SK-N-SH treated with all-trans-retinoic acid at 6 μM for 48 hours (cell line): ENCODE measurements around the gene APOL2.

ENCODE experiments used
- ATAC-seq: fragments of 200-7000 bp; cut with Tn5 transposase; 3 replicates; pipeline ENCODE4 v1.9.1; 2020; ENCODE audit warnings: mild to moderate bottlenecking, moderate library complexity
- ARNTL ChIP-seq: fragments of 450-650 bp; formaldehyde crosslinking; IDR thresholded peaks from 2 replicates; pipeline ENCODE4 v1.5.0; 2020; ENCODE audit warnings: low read depth, mild to moderate bottlenecking, moderate library complexity, borderline replicate concordance
- CSDC2 ChIP-seq: fragments of 250-450 bp; sonication (Bioruptor Pico); IDR thresholded peaks from 2 replicates; pipeline ENCODE4 v1.5.0; 2020; ENCODE audit warnings: mild to moderate bottlenecking, moderate library complexity
- ESRRG ChIP-seq: fragments of 250-450 bp; sonication (Bioruptor Pico); IDR thresholded peaks from 2 replicates; pipeline ENCODE4 v1.6.1; 2021; ENCODE audit warnings: mild to moderate bottlenecking
- ISL1 ChIP-seq: fragments of 250-450 bp; sonication (Bioruptor Pico); IDR thresholded peaks from 2 replicates; pipeline ENCODE4 v2.1.2; 2022; ENCODE audit warnings: mild to moderate bottlenecking, moderate library complexity
- OSR1 ChIP-seq: fragments of 250-450 bp; sonication (Bioruptor Pico); IDR thresholded peaks from 2 replicates; pipeline ENCODE4 v1.8.0; 2022; ENCODE audit warnings: moderate library complexity, mild to moderate bottlenecking, inconsistent platforms
- PPARA ChIP-seq: fragments of 250-450 bp; sonication (Bioruptor Pico); IDR thresholded peaks from 2 replicates; pipeline ENCODE4 v1.5.0; 2020; ENCODE audit warnings: mild to moderate bottlenecking, borderline replicate concordance
- SNAI2 ChIP-seq: fragments of 250-450 bp; sonication (Bioruptor Pico); IDR thresholded peaks from 2 replicates; pipeline ENCODE4 v1.5.0; 2020; ENCODE audit warnings: mild to moderate bottlenecking, moderate library complexity
- TOX ChIP-seq: fragments of 250-450 bp; sonication (Bioruptor Pico); IDR thresholded peaks from 2 replicates; pipeline ENCODE4 v1.8.0; 2021; ENCODE audit warnings: mild to moderate bottlenecking, moderate library complexity, borderline replicate concordance
- ZC3H10 ChIP-seq: fragments of 250-450 bp; sonication (Bioruptor Pico); IDR thresholded peaks from 2 replicates; pipeline ENCODE4 v1.5.1; 2021; ENCODE audit warnings: mild to moderate bottlenecking, moderate library complexity
- ZFP3 ChIP-seq: fragments of 250-450 bp; sonication (Bioruptor Pico); IDR thresholded peaks from 2 replicates; pipeline ENCODE4 v1.5.0; 2020; ENCODE audit warnings: mild to moderate bottlenecking, moderate library complexity
- ZFP30 ChIP-seq: fragments of 450-650 bp; formaldehyde crosslinking; IDR thresholded peaks from 2 replicates; pipeline ENCODE4 v1.5.0; 2022; ENCODE audit warnings: mild to moderate bottlenecking, moderate library complexity
- ZNF565 ChIP-seq: fragments of 450-650 bp; formaldehyde crosslinking; conservative IDR thresholded peaks from 2 replicates; pipeline ENCODE4 v1.5.0; 2020; ENCODE audit warnings: low read depth, mild to moderate bottlenecking, moderate library complexity
- ZNF70 ChIP-seq: fragments of 450-650 bp; formaldehyde crosslinking; IDR thresholded peaks from 2 replicates; pipeline ENCODE4 v1.5.0; 2020; ENCODE audit warnings: mild to moderate bottlenecking, moderate library complexity
- ZNF8 ChIP-seq: fragments of 450-650 bp; formaldehyde crosslinking; IDR thresholded peaks from 2 replicates; pipeline ENCODE4 v1.5.0; 2020; ENCODE audit warnings: mild to moderate bottlenecking, moderate library complexity
- TF ChIP-seq, protein P1 (sequence below): fragments of 250-450 bp; sonication (Bioruptor Pico); IDR thresholded peaks from 2 replicates; pipeline ENCODE4 v1.5.0; 2020; ENCODE audit warnings: mild to moderate bottlenecking, moderate library complexity
- TF ChIP-seq, protein P2 (sequence below): fragments of 250-450 bp; sonication (Bioruptor Pico); IDR thresholded peaks from 2 replicates; pipeline ENCODE4 v1.8.0; 2020; ENCODE audit warnings: mild to moderate bottlenecking, moderate library complexity, borderline replicate concordance
- TF ChIP-seq, protein P3 (sequence below): fragments of 250-450 bp; sonication (Bioruptor Pico); IDR thresholded peaks from 2 replicates; pipeline ENCODE4 v1.5.1; 2020; ENCODE audit warnings: low read depth, mild to moderate bottlenecking, moderate library complexity

The APOL2 gene

DNA sequence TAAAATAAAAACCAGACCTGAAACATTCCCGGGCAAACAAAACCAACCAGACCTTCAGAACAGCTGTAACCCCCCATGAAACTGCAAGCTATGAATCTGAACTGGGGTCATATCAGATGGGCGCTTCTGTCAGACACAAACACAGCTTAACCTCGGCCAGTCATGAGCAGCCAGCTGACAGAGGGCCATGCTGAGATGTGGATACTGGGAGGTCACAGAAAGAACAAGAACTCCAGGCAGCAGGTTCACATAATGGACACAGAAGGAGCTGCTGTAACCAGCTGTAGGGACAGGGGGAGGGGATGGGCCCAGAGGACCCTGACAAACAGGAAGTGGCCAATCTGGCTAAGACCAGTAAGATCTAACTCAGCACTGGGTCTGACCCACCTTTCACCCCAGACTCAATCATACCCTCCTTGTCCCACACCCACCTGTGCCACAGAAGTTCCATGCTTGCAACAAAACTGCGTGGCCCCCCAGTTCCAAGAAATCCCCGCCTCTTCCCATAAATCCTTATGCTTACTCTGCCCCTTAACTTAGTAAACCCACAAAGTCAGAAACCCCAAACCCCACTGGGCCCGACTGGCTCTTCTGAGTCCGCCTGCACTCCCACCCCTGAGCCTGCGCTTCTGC is 41.7 kb downstream of the APOL2 start:
- TF ChIP-seq ZNF70 (no peak), SNAI2 (CRISPR knock-in tag) (no peak), ZC3H10 (CRISPR knock-in tag) (no peak), ESRRG (CRISPR knock-in tag) (no peak), TOX (CRISPR knock-in tag) (no peak), ZNF565 (CRISPR knock-in tag) (no peak), OSR1 (no peak), ISL1 (CRISPR knock-in tag) (no peak)
- TF ChIP-seq, protein P1, sequence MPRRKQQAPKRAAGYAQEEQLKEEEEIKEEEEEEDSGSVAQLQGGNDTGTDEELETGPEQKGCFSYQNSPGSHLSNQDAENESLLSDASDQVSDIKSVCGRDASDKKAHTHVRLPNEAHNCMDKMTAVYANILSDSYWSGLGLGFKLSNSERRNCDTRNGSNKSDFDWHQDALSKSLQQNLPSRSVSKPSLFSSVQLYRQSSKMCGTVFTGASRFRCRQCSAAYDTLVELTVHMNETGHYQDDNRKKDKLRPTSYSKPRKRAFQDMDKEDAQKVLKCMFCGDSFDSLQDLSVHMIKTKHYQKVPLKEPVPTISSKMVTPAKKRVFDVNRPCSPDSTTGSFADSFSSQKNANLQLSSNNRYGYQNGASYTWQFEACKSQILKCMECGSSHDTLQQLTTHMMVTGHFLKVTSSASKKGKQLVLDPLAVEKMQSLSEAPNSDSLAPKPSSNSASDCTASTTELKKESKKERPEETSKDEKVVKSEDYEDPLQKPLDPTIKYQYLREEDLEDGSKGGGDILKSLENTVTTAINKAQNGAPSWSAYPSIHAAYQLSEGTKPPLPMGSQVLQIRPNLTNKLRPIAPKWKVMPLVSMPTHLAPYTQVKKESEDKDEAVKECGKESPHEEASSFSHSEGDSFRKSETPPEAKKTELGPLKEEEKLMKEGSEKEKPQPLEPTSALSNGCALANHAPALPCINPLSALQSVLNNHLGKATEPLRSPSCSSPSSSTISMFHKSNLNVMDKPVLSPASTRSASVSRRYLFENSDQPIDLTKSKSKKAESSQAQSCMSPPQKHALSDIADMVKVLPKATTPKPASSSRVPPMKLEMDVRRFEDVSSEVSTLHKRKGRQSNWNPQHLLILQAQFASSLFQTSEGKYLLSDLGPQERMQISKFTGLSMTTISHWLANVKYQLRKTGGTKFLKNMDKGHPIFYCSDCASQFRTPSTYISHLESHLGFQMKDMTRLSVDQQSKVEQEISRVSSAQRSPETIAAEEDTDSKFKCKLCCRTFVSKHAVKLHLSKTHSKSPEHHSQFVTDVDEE (CRISPR knock-in tag): no peak
- ATAC-seq: no peak

DNA sequence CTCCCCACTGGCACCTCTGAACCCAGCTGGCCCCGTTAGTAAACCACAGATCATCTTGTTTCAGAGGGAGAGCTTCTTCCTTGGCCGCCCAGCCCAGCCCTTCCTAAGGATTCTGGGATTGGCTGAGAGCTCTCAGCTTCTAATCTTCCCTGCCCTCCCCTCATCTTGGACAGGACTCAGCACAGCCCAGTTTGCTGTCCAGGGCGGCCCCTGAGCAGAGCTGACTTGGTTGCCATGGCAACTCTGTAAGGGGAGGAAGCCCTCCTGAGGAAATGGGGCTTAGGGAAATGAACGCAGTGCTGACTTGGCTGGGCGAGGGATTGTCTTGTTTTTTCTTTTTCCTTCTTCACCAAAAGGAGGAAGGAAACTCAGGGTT is 42.3 kb downstream of the APOL2 start:
- TF ChIP-seq TOX (CRISPR knock-in tag) (no peak), PPARA (CRISPR knock-in tag) (no peak), ZNF70 (no peak), ZFP30 (CRISPR knock-in tag) (no peak), ISL1 (CRISPR knock-in tag) (no peak), ZFP3 (no peak), ARNTL (CRISPR knock-in tag) (no peak), ZNF8 (CRISPR knock-in tag) (no peak), SNAI2 (CRISPR knock-in tag) (no peak), OSR1 (no peak), ZC3H10 (CRISPR knock-in tag) (no peak), CSDC2 (CRISPR knock-in tag) (no peak)
- TF ChIP-seq, protein P2, sequence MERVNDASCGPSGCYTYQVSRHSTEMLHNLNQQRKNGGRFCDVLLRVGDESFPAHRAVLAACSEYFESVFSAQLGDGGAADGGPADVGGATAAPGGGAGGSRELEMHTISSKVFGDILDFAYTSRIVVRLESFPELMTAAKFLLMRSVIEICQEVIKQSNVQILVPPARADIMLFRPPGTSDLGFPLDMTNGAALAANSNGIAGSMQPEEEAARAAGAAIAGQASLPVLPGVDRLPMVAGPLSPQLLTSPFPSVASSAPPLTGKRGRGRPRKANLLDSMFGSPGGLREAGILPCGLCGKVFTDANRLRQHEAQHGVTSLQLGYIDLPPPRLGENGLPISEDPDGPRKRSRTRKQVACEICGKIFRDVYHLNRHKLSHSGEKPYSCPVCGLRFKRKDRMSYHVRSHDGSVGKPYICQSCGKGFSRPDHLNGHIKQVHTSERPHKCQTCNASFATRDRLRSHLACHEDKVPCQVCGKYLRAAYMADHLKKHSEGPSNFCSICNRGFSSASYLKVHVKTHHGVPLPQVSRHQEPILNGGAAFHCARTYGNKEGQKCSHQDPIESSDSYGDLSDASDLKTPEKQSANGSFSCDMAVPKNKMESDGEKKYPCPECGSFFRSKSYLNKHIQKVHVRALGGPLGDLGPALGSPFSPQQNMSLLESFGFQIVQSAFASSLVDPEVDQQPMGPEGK (CRISPR knock-in tag): no peak
- TF ChIP-seq, protein P3, sequence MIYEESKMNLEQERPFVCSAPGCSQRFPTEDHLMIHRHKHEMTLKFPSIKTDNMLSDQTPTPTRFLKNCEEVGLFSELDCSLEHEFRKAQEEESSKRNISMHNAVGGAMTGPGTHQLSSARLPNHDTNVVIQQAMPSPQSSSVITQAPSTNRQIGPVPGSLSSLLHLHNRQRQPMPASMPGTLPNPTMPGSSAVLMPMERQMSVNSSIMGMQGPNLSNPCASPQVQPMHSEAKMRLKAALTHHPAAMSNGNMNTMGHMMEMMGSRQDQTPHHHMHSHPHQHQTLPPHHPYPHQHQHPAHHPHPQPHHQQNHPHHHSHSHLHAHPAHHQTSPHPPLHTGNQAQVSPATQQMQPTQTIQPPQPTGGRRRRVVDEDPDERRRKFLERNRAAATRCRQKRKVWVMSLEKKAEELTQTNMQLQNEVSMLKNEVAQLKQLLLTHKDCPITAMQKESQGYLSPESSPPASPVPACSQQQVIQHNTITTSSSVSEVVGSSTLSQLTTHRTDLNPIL (CRISPR knock-in tag): no peak
- TF ChIP-seq, protein P1 (CRISPR knock-in tag): no peak
- peak; percentile 62 for ATAC-seq

DNA sequence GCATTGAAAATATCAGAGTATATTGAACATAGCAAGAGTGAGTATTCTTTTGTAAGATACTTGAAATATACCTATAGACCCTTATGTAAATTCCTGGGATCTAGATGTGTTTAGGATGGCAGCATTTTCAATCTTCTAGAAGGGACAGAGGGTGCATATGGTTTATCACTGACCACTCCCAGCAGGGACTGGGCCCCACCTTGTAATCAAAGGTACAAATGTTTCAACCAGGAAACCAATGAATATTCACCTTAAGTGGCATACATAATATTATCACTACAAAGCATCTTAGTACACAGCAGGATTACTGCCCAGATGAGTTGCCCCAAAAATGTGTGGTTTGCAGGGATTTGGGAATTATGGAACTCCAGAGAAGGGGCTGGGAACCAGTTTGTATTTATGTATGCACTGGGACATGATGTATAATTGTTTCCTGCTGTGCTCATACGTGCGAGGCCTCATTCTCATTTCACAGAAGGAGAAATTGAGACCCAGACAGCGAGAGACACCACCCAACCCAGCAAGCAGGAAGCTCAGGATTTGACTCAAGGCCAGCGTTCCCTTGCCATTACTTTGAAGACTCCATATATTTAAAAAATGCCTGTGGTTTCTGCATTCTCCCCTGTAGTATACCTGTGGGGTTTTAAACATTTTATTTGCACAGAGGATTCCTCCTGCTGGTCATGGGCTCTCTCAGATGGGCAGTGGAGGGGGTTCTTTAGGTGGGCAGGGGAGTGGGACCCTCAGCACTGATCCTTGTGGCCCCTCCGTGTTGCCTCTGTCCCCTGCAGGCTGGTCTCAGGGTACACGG is 42.9 kb downstream of the APOL2 start:
- TF ChIP-seq ESRRG (CRISPR knock-in tag) (no peak), ZFP30 (CRISPR knock-in tag) (no peak), ARNTL (CRISPR knock-in tag) (no peak)
- TF ChIP-seq, protein P3 (CRISPR knock-in tag): no peak
- ATAC-seq: no peak
